Measurements from ENCODE around the gene TNNT3.

Gene TNNT3

GRCh38 chr11:1924181-1924580, 4.7 kb downstream of the TNNT3 start:
- DNase-seq = no peak

GRCh38 chr11:1924646-1925372, 5.3 kb downstream of the TNNT3 start:
- no peak for DNase-seq

GRCh38 chr11:1925373-1926155, 6.1 kb downstream of the TNNT3 start:
- DNase-seq = no peak

- no peak for DNase-seq
These were observed 6.9 kb downstream of the TNNT3 start for GRCh38 chr11:1926156-1927025.

- DNase-seq = no peak
These were observed 7.7 kb downstream of the TNNT3 start for GRCh38 chr11:1927026-1927847.

GRCh38 chr11:1927848-1928469, 8.5 kb downstream of the TNNT3 start:
- DNase-seq = no peak

GRCh38 chr11:1928470-1928890, 9.0 kb downstream of the TNNT3 start:
- DNase-seq = no peak

GRCh38 chr11:1928891-1929541, 9.5 kb downstream of the TNNT3 start:
- DNase-seq = no peak

- DNase-seq = no peak
These were observed 10.3 kb downstream of the TNNT3 start for GRCh38 chr11:1929621-1930461.

GRCh38 chr11:1930462-1930830, 10.9 kb downstream of the TNNT3 start:
- DNase-seq = no peak

GRCh38 chr11:1931341-1932104, 12.0 kb downstream of the TNNT3 start:
- DNase-seq = no peak

- no peak for DNase-seq
These were observed 12.6 kb downstream of the TNNT3 start for GRCh38 chr11:1932105-1932480.

- DNase-seq = no peak
These were observed 13.2 kb downstream of the TNNT3 start for GRCh38 chr11:1932681-1933080.

GRCh38 chr11:1933416-1934334, 14.2 kb downstream of the TNNT3 start:
- no peak for DNase-seq

GRCh38 chr11:1934335-1935155, 15.0 kb downstream of the TNNT3 start:
- no peak for DNase-seq

- no peak for DNase-seq
These were observed 15.9 kb downstream of the TNNT3 start for GRCh38 chr11:1935156-1936071.

All from activated effector memory CD4-positive, alpha-beta T cell treated with Interleukin-2 at 50 U/mL for 16 hours (primary cell).